GM19238 (cell line): Measurements from ENCODE around the gene CUTC.

Source experiments
- DNase-seq: peaks from one replicate; pipeline ENCODE4 v3.0.0; 2011; ENCODE audit warnings: low spot score; ENCODE audit not compliant: insufficient read length

CUTC gene

GRCh38 chr10:99782447-99783286, 50.6 kb downstream of the CUTC start, which contains the start of gene ABCC2:
ABCC2 (plus strand) TSS chr10:99782640; CDS start chr10:99782845, 205 bp downstream.
- DNase-seq: no peak

- DNase-seq: no peak
Measured at GRCh38 chr10:99784016-99784726, 52.1 kb downstream of the CUTC start.

- DNase-seq: no peak
Measured at GRCh38 chr10:99784727-99785441, 52.9 kb downstream of the CUTC start.

- DNase-seq: no peak
Measured at GRCh38 chr10:99785646-99786045, 53.6 kb downstream of the CUTC start.

- DNase-seq: no peak
Measured at GRCh38 chr10:99787311-99787710, 55.3 kb downstream of the CUTC start.

GRCh38 chr10:99787782-99788445, 55.9 kb downstream of the CUTC start:
- no peak for DNase-seq

- DNase-seq: no peak
Measured at GRCh38 chr10:99788598-99789256, 56.7 kb downstream of the CUTC start.

- DNase-seq: no peak
Measured at GRCh38 chr10:99791831-99792230, 59.8 kb downstream of the CUTC start.

- DNase-seq: no peak
Measured at GRCh38 chr10:99793819-99794218, 61.8 kb downstream of the CUTC start.

- DNase-seq: no peak
Measured at GRCh38 chr10:99796928-99797327, 64.9 kb downstream of the CUTC start.

GRCh38 chr10:99798031-99798430, 66.0 kb downstream of the CUTC start:
- no peak for DNase-seq

- no peak for DNase-seq
Measured at GRCh38 chr10:99798920-99799319, 66.9 kb downstream of the CUTC start.

- DNase-seq: no peak
Measured at GRCh38 chr10:99799613-99800012, 67.6 kb downstream of the CUTC start.

GRCh38 chr10:99804471-99804870, 72.4 kb downstream of the CUTC start:
- no peak for DNase-seq

GRCh38 chr10:99805190-99805589, 73.2 kb downstream of the CUTC start:
- DNase-seq: no peak
